ENCODE data around the gene SH3D19. TPM values are rescaled to one million over a fixed set of nuclear protein-coding genes. Genes with fewer than 3 reads are reported as not detected.
"Not testable (repeated sequence)": the region's sequence is repeated elsewhere in the genome, so short reads cannot be mapped to it uniquely, and the experiment has no call there.

Gene SH3D19
- total RNA-seq, 1 donor from 2014 or later = 25.1 TPM

- DNase-seq (ENCODE audit: low read depth, low spot score) = no peak
- Mint-ChIP-seq H3K4me3 (no peak overlapping the region), H3K9me3 (no peaks in the 10 kb centered on the region), H3K27me3 (ENCODE audit: low read depth) (no peaks in the 10 kb centered on the region), H3K27ac (ENCODE audit: unreplicated experiment) (no peak overlapping the region), H3K36me3 (ENCODE audit: low read depth) (peaks cover 22% of the 10 kb centered on the region), H3K4me1 (no peaks in the 10 kb centered on the region)
- TF ChIP-seq, protein P1, sequence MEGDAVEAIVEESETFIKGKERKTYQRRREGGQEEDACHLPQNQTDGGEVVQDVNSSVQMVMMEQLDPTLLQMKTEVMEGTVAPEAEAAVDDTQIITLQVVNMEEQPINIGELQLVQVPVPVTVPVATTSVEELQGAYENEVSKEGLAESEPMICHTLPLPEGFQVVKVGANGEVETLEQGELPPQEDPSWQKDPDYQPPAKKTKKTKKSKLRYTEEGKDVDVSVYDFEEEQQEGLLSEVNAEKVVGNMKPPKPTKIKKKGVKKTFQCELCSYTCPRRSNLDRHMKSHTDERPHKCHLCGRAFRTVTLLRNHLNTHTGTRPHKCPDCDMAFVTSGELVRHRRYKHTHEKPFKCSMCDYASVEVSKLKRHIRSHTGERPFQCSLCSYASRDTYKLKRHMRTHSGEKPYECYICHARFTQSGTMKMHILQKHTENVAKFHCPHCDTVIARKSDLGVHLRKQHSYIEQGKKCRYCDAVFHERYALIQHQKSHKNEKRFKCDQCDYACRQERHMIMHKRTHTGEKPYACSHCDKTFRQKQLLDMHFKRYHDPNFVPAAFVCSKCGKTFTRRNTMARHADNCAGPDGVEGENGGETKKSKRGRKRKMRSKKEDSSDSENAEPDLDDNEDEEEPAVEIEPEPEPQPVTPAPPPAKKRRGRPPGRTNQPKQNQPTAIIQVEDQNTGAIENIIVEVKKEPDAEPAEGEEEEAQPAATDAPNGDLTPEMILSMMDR (conservative IDR thresholded peaks at IDR 0.05) = no peak
Observed at GRCh38 chr4:151144329-151145072, 180.9 kb downstream of the SH3D19 start.

DNA sequence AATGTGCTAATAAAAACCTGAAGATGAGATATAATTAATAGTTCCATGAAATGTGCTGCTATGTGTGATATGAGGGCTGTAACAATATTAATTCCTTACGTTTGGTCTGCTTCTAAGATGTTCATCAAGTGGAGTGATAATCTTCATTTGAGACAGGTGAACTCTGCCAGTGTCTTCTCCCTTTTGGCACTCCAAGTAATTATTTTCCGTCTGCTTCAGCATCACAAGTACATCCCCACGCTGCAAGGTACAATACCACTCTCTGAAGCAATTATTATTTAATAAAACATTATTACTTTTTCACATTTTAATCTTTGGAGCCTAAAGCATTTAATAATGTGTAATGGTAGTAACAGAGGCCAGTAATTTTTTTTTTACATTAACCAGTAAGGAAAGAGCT, 181.6 kb downstream of the SH3D19 start:
- no peaks in the 10 kb centered on the region for H3K9me3 Mint-ChIP-seq
- no peaks in the 10 kb centered on the region for H3K27me3 Mint-ChIP-seq (ENCODE audit: low read depth)
- H3K4me3 Mint-ChIP-seq = no peak overlapping the region
- no peak overlapping the region for H3K27ac Mint-ChIP-seq (ENCODE audit: unreplicated experiment)
- no peaks in the 10 kb centered on the region for H3K4me1 Mint-ChIP-seq
- peaks cover 24% of the 10 kb centered on the region for H3K36me3 Mint-ChIP-seq (ENCODE audit: low read depth)
- DNase-seq (ENCODE audit: low read depth, low spot score) = no peak
- TF ChIP-seq, protein P1 (conservative IDR thresholded peaks at IDR 0.05) = no peak

DNA sequence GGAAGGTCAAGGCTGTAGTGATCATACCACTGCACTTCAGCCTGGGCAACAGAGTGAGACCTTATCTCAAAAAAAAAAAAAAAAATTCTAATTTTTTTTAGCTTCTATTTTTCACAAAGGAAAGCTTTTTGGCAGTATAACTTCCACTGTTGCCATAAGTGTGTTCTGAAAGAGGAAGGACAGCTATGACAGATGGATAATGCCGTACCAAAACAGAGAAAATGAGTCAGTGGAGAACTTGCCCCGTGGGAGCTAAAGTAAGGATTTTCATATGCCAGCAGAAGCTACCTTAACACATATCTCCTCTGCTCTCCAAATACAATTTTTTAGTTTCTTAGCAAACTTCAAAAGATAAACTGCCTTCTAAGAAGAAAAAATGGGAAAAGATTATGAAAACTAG, 182.2 kb downstream of the SH3D19 start:
- Mint-ChIP-seq H3K9me3 (no peaks in the 10 kb centered on the region), H3K27ac (ENCODE audit: unreplicated experiment) (no peak overlapping the region), H3K4me3 (no peak overlapping the region), H3K36me3 (ENCODE audit: low read depth) (peaks cover 23% of the 10 kb centered on the region), H3K4me1 (no peaks in the 10 kb centered on the region), H3K27me3 (ENCODE audit: low read depth) (no peaks in the 10 kb centered on the region)
- no peak for DNase-seq (ENCODE audit: low read depth, low spot score)
- TF ChIP-seq, protein P1 (conservative IDR thresholded peaks at IDR 0.05) = no peak

DNA sequence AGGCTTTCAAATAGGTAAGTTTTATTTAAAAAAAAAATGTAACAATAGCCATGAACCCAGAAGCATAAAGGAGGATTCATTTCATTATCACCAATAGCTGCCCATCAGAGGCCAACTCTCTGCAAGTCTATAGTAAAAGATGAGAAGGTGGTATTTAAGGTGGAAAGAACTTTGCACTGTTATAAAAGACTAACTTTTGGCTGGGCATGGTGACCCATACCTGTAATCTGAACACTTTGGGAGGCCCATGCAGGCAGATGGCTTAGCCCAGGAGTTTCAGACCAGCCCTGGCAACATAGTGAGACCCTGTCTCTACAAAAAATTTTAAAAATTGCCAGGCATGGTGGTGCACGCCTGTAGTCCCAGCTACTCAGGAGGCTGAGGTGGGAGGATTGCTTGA, 182.6 kb downstream of the SH3D19 start:
- H3K4me3 Mint-ChIP-seq = no peak overlapping the region
- H3K27me3 Mint-ChIP-seq (ENCODE audit: low read depth) = no peaks in the 10 kb centered on the region
- no peaks in the 10 kb centered on the region for H3K9me3 Mint-ChIP-seq
- H3K4me1 Mint-ChIP-seq = no peaks in the 10 kb centered on the region
- H3K27ac Mint-ChIP-seq (ENCODE audit: unreplicated experiment) = peak overlapping the region; percentile 59
- TF ChIP-seq, protein P1 (conservative IDR thresholded peaks at IDR 0.05) = no peak
- peaks cover 20% of the 10 kb centered on the region for H3K36me3 Mint-ChIP-seq (ENCODE audit: low read depth)
- DNase-seq (ENCODE audit: low read depth, low spot score) = no peak

DNA sequence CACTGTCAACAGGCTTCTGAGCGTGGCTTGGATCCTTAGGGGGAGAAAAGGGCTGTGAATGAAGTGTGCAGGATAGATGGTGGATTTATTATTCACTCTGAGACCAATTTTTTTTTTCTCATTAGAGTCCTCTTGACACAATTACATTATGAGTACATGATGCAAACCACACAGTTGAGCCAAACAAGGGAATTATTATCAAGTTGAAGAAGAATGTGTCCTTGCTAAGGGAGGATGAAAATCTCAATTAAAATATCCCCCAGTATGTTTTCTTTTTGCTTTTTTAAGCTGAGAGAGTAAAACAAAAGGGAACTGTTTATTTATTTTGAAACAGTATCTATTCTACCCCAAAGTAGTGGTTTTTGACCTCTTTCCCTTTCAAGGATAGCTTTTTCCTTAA, 185.6 kb downstream of the SH3D19 start:
- Mint-ChIP-seq H3K27me3 (ENCODE audit: low read depth) (no peaks in the 10 kb centered on the region), H3K27ac (ENCODE audit: unreplicated experiment) (peak overlapping the region; percentile 81), H3K4me1 (no peaks in the 10 kb centered on the region), H3K36me3 (ENCODE audit: low read depth) (peaks cover 16% of the 10 kb centered on the region), H3K9me3 (no peaks in the 10 kb centered on the region), H3K4me3 (no peak overlapping the region)
- no peak for DNase-seq (ENCODE audit: low read depth, low spot score)
- TF ChIP-seq, protein P1 (conservative IDR thresholded peaks at IDR 0.05) = no peak

DNA sequence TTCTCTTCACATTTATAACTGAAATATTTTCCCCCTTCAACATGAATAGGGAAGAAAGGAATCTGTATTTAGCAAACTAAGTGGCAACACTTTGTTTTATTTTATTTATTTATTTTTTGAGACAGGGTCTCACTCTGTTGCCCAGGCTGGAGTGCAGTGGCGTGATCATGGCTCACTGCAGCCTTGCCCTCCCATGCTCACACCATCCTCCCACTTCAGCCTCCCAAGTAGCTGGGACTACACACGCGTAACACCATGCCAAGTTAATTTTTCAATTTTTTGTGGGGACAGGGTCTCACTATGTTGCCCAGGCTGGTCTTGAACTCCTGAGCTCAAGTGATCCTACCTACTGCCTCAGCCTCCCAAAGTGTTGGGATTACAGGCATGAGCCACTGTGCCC, 189.4 kb downstream of the SH3D19 start:
- DNase-seq (ENCODE audit: low read depth, low spot score); H3K4me3 Mint-ChIP-seq; H3K27ac Mint-ChIP-seq (ENCODE audit: unreplicated experiment); H3K36me3 Mint-ChIP-seq (ENCODE audit: low read depth); H3K27me3 Mint-ChIP-seq (ENCODE audit: low read depth); H3K9me3 Mint-ChIP-seq; H3K4me1 Mint-ChIP-seq: not testable (repeated sequence)
